IPS-15b (cell line): ENCODE data around the gene ECPAS.
"Not testable (repeated sequence)": the region's sequence is repeated elsewhere in the genome, so short reads cannot be mapped to it uniquely, and the experiment has no call there.

Experiments
- H3K27me3 ChIP-seq: one replicate; pipeline ENCODE4 v1.6.1; 2013; ENCODE audit warnings: low read length; ENCODE audit not compliant: control insufficient read depth, insufficient read depth
- H3K36me3 ChIP-seq: one replicate; pipeline ENCODE4 v1.6.1; 2013; ENCODE audit warnings: low read length; ENCODE audit not compliant: control insufficient read depth, insufficient read depth
- H3K4me1 ChIP-seq: one replicate; pipeline ENCODE4 v1.6.1; 2013; ENCODE audit warnings: mild to moderate bottlenecking, low read length; ENCODE audit not compliant: control insufficient read depth, insufficient read depth
- H3K4me3 ChIP-seq: one replicate; pipeline ENCODE4 v1.5.1; 2013; ENCODE audit warnings: low read depth, low read length
- H3K9ac ChIP-seq: one replicate; pipeline ENCODE4 v1.6.1; 2013; ENCODE audit warnings: low read depth, mild to moderate bottlenecking, low read length
- H3K9me3 ChIP-seq: one replicate; pipeline ENCODE4 v1.6.1; 2013; ENCODE audit warnings: mild to moderate bottlenecking, low read length; ENCODE audit not compliant: control insufficient read depth, insufficient read depth

Gene ECPAS

GRCh38 chr9:111366978-111367377 is 117.2 kb downstream of the ECPAS start:
- Histone ChIP-seq H3K27me3 (no peaks in the 10 kb centered on the region), H3K36me3 (peaks cover 25% of the 10 kb centered on the region)

DNA sequence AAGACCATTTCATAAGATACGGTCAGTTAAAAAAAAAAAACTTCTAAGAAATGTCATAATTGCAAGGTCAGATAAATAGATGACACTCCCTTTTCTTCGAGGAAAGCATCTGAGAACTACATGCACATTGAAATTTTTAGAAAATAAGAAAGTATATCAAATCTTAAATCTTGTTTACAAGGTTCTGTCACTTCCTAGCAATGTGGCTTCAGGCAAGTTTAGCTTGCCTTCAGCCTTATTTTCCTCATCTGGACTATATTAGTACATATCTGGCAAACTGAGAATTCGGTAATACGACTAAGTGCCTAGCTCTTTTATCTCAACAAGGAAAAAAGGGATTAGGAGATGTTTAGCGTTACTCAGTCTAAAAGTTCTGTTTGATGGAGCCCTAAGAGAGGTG is 121.7 kb downstream of the ECPAS start:
- Histone ChIP-seq H3K9me3 (no peaks in the 10 kb centered on the region), H3K9ac (no peak overlapping the region), H3K36me3 (peaks cover 10% of the 10 kb centered on the region), H3K4me3 (no peak overlapping the region), H3K27me3 (no peaks in the 10 kb centered on the region), H3K4me1 (no peaks in the 10 kb centered on the region)

More at GRCh38 chr9:111366978-111367377, 117.2 kb downstream of the ECPAS start:
- Histone ChIP-seq H3K4me3 (no peak overlapping the region), H3K4me1 (no peaks in the 10 kb centered on the region), H3K9ac (no peak overlapping the region), H3K9me3 (no peaks in the 10 kb centered on the region)

GRCh38 chr9:111360881-111361280 is 123.3 kb downstream of the ECPAS start:
- H3K4me1 ChIP-seq = peaks cover 2% of the 10 kb centered on the region
- no peaks in the 10 kb centered on the region for H3K27me3 ChIP-seq
- peaks cover 6% of the 10 kb centered on the region for H3K36me3 ChIP-seq
- H3K9ac ChIP-seq = no peak overlapping the region
- no peaks in the 10 kb centered on the region for H3K9me3 ChIP-seq
- no peak overlapping the region for H3K4me3 ChIP-seq

- Histone ChIP-seq H3K9ac (no peak overlapping the region), H3K27me3 (no peaks in the 10 kb centered on the region), H3K9me3 (no peaks in the 10 kb centered on the region), H3K4me3 (no peak overlapping the region), H3K4me1 (peaks cover 2% of the 10 kb centered on the region), H3K36me3 (no peaks in the 10 kb centered on the region)
These were observed 127.5 kb downstream of the ECPAS start for GRCh38 chr9:111356481-111357244.

DNA sequence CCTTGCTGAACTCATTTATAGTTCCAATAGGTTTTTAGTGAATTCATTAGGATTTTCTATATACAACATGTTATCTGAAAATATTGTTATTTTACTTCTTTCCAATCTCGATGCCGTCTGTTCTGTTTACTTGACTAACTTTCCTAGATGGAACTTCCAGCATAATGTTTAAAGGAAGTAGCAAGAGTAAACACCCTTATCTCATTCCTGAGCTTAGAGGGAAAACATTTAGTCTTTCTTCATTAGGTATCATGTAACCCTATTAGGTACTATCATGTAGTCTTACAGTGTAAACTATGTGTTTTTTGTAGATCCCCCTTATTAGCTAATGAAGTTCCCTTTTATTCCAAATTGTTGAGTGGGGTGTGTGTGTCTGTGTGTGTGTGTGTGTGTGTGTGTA is 131.6 kb downstream of the ECPAS start:
- H3K36me3 ChIP-seq = no peaks in the 10 kb centered on the region
- H3K27me3 ChIP-seq = no peaks in the 10 kb centered on the region
- H3K9ac ChIP-seq = no peak overlapping the region
- H3K4me1 ChIP-seq = peaks cover 2% of the 10 kb centered on the region
- H3K4me3 ChIP-seq = no peak overlapping the region
- no peaks in the 10 kb centered on the region for H3K9me3 ChIP-seq

- Histone ChIP-seq H3K4me1 (no peaks in the 10 kb centered on the region), H3K9ac (no peak overlapping the region), H3K27me3 (no peaks in the 10 kb centered on the region), H3K36me3 (no peaks in the 10 kb centered on the region), H3K9me3 (no peaks in the 10 kb centered on the region), H3K4me3 (no peak overlapping the region)
These were observed 133.6 kb downstream of the ECPAS start for GRCh38 chr9:111350556-111350955.

GRCh38 chr9:111349766-111350165 is 134.4 kb downstream of the ECPAS start:
- Histone ChIP-seq H3K9ac (no peak overlapping the region), H3K4me3 (no peak overlapping the region), H3K36me3 (no peaks in the 10 kb centered on the region), H3K9me3 (no peaks in the 10 kb centered on the region), H3K27me3 (no peaks in the 10 kb centered on the region), H3K4me1 (no peaks in the 10 kb centered on the region)

GRCh38 chr9:111348821-111349271 is 135.3 kb downstream of the ECPAS start:
- H3K36me3 ChIP-seq = no peaks in the 10 kb centered on the region
- H3K9me3 ChIP-seq = no peaks in the 10 kb centered on the region
- no peak overlapping the region for H3K4me3 ChIP-seq
- no peaks in the 10 kb centered on the region for H3K4me1 ChIP-seq
- H3K9ac ChIP-seq = no peak overlapping the region
- no peaks in the 10 kb centered on the region for H3K27me3 ChIP-seq

DNA sequence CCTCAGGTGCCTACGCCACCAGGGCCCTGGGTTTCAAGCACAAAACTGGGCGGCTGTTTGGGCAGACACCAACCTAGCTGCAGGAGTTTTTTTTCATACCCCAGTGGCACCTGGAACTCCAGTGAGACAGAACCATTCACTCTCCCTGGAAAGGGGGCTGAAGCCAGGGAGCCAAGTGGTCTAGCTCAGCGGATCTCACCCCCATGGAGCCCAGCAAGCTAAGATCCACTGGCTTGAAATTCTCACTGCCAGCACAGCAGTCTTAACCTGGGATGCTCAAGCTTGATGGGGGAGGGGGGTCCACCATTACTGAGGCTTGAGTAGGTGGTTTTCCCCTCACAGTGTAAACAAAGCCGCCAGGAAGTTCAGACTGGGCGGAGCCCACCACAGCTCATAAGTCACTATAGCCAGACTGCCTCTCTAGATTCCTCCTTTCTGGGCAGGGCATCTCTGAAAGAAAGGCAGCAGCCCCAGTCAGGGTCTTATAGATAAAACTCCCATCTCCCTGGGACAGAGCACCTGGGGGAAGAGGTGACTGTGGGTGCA is 149.8 kb downstream of the ECPAS start:
- H3K9me3 ChIP-seq, H3K9ac ChIP-seq, H3K36me3 ChIP-seq, H3K4me3 ChIP-seq, H3K4me1 ChIP-seq, H3K27me3 ChIP-seq: not testable (repeated sequence)

GRCh38 chr9:111330124-111330523 is 154.1 kb downstream of the ECPAS start, which contains the start of gene OR2K2:
OR2K2 (minus strand) TSS chr9:111330224; CDS start chr9:111328433, 1,791 bp downstream.
- H3K9ac ChIP-seq = no peak within 1 kb of the TSS
- H3K4me1 ChIP-seq = no peaks in the 10 kb centered on the region
- H3K4me3 ChIP-seq = no peak within 1 kb of the TSS
- H3K27me3 ChIP-seq = no peaks in the 10 kb centered on the region
- no peaks in the 10 kb centered on the region for H3K9me3 ChIP-seq
- H3K36me3 ChIP-seq = no peaks in the 10 kb centered on the region

DNA sequence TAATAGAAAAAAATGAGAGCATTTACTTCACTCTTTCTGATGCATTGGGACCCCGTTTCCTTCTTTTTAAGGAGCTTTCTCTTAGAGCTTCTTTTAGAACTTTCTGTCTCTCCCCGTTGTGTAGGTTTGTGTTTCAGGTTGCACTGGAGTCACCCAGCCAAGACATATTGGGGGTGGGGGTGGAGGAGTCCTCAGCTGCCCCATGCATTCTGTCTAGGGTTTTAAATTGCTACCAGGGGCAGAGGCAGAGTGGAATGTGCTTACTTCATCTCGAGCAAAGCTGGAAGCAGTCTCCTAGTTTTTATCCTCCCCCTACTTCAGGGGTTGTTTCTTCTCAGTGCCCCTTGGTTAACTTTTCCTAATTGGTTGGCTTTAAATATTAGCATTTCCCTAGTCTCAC is 163.6 kb downstream of the ECPAS start:
- no peaks in the 10 kb centered on the region for H3K27me3 ChIP-seq
- no peak overlapping the region for H3K4me3 ChIP-seq
- no peaks in the 10 kb centered on the region for H3K4me1 ChIP-seq
- H3K9ac ChIP-seq = no peak overlapping the region
- no peaks in the 10 kb centered on the region for H3K9me3 ChIP-seq
- H3K36me3 ChIP-seq = no peaks in the 10 kb centered on the region

DNA sequence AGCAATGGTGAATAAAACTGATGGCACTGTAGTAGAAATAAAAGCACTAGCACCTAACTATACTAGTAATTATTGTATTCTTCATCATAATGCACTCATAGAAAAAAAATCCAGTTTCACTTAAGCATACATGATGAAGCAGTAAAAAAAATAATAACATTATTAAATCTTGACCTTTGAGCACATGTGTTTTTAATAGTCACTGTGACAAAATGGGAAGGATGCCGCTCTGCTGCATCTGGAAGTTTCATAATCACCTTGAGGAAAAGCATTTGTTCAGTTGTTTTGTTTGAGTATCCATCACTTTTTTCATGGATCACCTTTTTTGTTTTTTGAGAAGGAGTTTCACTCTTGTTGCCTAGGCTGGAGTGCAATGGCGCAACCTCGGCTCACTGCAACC is 167.4 kb downstream of the ECPAS start:
- H3K27me3 ChIP-seq = no peaks in the 10 kb centered on the region

More for the DNA sequence above, 167.4 kb downstream of the ECPAS start:
- H3K36me3 ChIP-seq = no peaks in the 10 kb centered on the region
- no peak overlapping the region for H3K4me3 ChIP-seq
- H3K9ac ChIP-seq = no peak overlapping the region
- no peaks in the 10 kb centered on the region for H3K9me3 ChIP-seq
- no peaks in the 10 kb centered on the region for H3K4me1 ChIP-seq
